GM21619 (cell line): Measurements from ENCODE around the gene TERF2IP.

Experiments
- ATAC-seq: cut with Tn5 transposase; IDR thresholded peaks from one replicate; pipeline ENCODE4 v1.9.1; 2021; ENCODE audit not compliant: unreplicated experiment

The TERF2IP gene, protein sequence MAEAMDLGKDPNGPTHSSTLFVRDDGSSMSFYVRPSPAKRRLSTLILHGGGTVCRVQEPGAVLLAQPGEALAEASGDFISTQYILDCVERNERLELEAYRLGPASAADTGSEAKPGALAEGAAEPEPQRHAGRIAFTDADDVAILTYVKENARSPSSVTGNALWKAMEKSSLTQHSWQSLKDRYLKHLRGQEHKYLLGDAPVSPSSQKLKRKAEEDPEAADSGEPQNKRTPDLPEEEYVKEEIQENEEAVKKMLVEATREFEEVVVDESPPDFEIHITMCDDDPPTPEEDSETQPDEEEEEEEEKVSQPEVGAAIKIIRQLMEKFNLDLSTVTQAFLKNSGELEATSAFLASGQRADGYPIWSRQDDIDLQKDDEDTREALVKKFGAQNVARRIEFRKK

DNA sequence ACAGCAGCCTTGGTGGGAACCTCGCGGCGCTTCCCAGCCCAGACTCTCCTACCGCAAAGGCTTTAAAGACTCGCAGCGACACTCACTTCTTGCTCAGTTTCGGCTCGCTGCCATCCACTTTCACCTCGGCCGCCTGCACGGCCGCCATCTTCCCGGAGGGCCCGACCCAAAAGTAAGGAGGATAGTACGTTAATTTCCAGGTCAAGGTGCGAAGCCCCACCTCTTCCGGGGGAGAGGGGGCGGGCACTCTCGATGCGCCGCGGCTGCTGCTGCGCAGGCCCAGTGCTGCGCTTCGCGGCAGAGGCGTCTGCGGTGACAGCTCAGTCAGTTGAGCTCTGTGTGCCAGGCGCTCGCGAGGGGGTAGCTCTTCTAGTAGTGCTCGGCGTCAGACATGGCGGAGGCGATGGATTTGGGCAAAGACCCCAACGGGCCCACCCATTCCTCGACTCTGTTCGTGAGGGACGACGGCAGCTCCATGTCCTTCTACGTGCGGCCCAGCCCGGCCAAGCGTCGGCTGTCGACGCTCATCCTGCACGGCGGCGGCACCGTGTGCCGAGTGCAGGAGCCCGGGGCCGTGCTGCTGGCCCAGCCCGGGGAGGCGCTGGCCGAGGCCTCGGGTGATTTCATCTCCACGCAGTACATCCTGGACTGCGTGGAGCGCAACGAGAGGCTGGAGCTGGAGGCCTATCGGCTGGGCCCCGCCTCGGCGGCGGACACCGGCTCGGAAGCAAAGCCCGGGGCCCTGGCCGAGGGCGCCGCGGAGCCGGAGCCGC lies at the start of gene TERF2IP, which contains the start of gene KARS1:
Gene TERF2IP (plus strand): TSS at position 282 of the 773 bp plus-strand sequence. CDS start 110 bp downstream, at position 392.
Gene KARS1 (minus strand): TSS at position 174 of the 773 bp plus-strand sequence. CDS start 26 bp downstream, at position 148.
- ATAC-seq, result peak; percentile 82

DNA sequence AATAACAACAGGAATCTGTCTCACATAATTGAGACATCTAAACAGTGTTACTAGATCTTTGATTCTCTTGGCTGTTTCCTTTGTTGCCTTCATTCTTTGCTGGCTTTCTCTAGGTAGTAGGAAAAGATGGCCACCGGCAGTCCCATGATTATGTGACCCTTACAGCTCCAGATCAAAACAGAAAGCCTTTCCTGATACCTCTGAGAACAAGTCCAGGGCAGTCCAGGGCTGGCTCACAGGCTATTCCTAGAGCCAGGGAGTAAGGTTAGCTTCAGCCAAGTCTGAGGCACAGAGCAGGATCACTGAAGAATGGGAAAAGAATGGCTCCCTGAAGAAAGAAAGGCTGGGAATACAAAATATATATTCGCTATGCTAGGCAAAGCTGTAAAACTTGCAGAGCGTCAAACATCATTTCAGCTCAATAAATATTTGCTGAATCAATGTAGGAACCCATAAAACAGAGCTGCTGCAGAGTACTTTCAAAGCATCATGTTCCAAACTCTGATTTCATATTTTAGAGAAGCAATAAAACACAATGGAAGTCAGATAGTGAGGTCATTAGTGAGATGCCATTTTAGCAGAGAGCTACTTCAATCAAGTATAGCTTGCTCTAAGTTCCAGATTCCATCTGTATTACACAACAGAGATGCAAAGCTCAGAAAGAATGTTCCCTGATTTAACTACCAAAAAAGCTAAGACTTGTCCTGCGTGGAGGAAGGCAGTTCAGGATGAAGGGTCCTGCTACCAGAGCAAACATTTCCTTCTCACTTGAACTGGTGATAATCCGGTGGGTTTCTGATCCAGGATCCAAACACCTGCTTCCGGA lies 47.9 kb upstream of the TERF2IP start:
- no peak for ATAC-seq

DNA sequence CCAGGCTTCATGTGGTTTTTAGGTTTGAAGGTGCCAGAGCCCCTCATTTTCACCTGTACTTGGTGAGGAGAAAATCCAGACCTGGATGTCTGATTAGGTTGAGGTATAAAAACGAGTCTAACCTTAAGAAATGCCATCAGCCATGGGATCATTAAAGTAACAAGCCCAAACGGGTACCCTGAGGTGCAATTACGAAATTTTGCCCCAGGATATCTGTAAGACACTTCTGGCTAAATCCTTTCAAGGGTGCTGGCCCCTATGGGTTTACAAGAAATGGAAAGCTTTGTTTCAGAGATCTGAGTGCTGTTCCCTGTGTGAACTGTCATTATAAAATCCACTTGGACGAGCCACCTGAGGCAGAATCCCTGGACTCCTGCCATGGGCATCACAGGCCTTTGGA lies 44.3 kb upstream of the TERF2IP start:
- no peak for ATAC-seq

DNA sequence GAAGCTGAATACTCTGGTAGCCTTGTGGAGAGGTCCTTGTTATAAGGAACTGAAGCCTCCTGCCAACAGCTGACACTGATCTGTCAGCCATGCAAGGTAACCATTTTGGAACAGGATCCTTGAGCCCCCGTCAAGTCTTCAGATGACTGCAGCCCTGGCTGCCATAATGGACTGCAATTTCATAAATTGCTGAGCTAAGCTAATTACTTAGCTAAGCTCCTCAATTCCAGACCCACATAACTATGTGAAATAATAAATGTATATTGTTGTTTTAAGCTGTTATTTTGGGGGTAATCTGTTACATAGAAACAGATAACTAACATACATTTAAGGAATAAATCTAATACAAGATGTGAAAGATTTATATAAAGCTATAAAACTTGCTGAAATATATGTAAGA lies 41.1 kb upstream of the TERF2IP start:
- no peak for ATAC-seq

DNA sequence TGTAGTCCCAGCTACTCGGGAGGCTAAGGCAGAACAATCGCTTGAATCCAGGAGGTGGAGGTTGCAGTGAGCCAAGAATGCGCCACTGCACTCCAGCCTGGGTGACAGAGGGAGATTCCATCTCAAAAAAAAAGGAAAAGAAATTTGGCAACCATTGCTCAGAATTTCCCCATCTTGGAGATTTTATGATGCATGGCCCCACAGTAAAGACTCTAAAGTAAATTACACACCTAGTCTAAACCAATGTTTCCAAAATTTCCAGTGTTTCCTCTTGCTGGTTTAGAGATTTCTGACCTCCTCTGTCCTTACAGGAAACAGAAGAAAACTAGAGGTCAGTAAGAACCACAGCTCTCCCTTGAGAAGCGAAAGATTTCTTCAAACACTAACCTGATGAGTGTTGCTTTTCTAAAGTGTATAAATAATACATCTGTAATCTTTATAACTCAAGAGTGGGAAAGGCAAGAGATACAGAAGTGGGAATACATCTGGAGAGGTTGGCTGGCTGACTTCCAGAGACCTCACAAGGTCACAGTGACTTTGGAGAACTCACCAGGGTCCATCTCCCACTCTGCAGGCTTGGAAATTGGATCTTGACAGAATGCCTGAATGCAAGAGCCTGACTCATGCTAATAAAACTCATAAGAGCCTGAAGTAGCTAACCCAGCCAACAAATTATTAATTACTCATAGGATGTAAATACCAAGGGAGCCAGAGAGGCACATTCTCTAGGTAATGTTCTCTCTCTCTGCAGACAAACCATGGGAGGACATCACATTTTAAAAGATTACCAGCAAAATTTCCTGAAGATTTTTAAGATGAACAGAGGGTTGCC lies 33.3 kb upstream of the TERF2IP start:
- no peak for ATAC-seq

DNA sequence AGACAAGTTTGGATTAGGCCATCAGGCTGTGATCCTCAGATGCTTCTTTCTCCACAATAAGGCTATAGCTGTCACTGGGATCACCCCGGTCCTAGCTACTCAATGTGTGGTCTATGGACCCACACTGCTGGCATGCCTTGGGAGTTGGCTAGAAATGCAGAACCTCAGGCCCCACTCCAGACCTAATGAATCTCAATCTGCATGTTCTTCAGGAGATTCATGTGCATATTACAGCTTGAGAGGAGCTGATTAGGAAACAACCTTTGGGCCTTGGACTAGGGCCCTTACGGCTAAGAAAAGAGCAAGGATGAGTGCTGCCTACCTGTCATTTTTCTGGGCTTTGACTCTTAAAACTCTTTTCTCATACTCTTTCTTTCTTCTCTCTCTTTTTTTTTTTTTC lies 32.0 kb upstream of the TERF2IP start:
- ATAC-seq, result no peak

DNA sequence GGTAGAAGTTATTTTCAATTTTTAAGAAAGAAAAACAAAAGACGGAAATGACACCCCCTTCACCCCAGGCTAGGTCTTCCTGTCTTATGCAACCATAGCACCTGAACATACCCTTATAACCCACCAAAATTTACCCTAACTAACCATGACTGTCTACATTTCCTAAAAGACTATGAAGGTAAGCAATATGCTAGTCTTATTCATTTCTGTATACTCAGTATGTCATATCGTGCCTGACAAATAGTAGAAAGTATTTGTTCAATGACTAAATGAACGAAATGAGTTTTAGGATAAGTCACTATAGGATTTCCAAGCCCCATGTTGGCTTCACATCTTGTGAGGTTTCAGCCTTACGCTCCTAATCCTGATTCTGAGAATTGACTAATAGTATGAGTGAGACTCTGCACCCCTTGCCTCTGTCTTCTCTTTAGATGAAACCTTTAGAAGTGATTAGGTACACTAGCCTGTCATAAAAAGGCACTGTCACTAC lies 31.0 kb upstream of the TERF2IP start:
- peak; percentile 51 for ATAC-seq

DNA sequence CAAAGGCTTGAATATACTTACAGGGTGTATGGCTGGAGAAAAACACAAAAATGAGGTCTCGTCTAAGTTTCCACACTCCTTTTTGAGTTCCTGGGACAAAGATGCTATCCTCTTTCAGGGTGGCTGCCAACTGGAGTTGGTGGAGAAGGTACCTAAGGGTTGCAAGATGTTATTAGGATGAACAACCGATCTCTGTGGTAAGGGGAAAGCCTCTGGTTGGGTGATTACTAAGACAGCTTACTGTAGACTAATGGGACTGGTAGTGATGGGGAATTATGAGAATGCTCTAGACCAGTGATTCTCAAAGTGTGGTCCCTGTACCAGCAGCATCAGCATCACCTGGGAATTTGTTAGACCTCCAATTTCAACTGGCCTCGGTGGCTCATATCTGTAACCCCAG lies 30.5 kb upstream of the TERF2IP start:
- no peak for ATAC-seq

DNA sequence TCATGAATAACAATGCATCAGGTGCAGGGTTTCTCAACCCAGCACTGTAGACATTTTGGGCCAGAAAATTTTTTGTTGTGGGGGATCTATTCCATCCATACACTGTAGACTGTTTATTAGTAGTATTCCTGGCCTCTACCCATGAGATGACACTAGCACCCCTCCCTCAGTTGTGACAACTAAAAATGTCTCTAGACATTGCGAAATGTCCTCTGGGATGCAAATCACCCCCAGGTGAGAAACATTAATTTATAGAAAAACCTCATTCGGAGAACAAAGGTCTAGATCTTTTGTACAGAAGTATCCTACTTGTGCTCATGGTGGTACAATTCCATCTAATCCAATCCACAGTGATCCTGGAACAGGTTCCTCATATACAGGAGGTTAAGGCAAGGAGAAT lies 28.8 kb upstream of the TERF2IP start:
- ATAC-seq, result no peak

DNA sequence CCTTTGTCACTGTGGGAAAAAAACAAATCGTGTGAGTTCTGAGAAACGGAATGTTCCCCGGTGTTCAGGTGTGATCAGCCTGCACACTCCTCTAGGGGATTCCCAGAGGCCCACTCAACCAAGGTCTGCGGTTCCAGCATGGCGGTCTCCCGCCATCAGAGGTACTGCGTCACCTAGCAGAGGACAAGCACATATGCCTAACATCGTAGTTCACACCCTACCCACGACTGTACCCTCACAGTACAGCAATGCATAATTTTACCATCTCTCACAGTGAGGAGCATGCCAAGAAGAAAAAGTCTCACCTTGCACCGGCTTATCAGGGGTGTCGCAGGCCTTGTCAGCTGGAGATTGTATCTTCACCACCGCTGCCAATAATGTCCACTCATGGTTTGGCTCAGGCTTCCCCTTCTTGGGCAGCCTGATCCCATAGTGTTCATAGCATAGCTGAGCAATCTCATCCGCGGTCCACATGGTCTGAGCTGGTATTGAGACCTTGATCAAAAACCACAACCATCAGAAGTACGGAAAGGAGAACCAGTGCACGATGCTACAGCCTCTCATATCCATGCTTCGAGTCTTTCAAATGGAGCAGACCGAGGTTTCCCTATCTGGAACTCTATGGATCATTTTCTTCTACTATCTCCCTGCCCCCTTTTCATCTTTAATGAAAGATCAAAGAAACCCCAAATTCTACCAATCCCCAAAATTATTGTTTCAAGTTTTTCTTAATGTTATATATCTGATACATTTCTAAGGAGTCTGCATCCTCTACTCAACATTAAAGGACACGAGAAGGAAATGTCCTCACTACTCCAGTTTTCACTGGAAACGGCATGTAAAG lies 27.0 kb upstream of the TERF2IP start:
- ATAC-seq, result no peak

DNA sequence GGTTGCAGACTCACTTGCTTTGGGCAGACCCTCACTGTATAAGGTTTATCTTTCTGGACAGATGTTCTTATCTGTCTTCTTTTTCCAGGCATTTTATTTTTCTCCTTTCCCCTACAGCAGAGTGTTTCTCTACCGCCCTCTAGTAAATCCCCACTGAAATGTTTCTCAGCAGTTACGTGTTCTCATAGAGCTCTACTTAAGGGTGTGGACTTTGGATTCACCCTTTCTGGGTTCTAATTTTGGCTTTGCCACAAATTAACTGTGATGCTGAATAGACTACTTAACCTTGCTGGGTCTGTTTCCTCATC lies 26.4 kb upstream of the TERF2IP start:
- no peak for ATAC-seq

DNA sequence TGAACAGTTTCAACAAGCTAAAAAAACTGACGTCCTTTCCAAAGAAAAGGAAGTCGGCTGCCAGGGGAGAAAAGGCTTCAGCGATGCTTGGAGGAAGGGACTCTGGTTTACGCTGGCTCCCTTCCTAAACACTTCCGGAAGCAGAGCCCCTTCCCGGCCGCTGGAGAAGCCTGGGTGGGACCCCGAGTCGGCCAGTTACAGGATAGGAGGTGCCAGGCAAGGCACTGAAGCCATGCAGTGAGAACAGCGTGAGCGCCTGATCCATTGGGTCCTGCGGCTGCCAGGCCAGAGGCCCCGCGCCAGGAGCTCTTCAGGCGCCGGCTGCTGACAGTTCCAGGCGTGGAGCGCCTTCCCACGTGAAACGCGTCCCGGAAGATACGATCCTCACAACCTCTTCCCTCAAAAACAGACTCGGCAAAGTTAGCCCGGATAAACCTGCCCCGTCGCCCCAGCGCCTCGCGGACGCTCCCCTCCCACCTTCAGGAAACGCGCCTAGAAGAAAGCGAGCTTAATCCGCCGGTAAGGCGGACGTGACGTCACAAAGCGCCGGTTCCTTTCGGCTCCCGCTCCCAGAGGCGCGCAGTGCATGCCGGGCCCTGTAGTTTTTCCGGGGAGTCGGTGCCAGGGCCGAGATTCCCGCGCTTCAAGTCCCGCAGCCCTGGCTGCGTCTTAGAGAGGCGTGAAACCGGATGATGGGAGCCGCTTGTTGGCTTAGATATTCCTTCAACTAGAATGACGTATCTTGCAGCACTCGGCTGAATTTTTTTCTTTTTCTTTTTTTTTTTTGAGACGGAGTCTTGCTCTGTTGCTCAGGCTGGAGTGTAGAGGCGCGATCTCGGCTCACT lies 24.6 kb upstream of the TERF2IP start, which contains the start of gene ADAT1:
Gene ADAT1 (minus strand): TSS at position 521 of the 845 bp plus-strand sequence. CDS start 2,482 bp downstream, outside the sequence.
- peak; percentile 97 for ATAC-seq

DNA sequence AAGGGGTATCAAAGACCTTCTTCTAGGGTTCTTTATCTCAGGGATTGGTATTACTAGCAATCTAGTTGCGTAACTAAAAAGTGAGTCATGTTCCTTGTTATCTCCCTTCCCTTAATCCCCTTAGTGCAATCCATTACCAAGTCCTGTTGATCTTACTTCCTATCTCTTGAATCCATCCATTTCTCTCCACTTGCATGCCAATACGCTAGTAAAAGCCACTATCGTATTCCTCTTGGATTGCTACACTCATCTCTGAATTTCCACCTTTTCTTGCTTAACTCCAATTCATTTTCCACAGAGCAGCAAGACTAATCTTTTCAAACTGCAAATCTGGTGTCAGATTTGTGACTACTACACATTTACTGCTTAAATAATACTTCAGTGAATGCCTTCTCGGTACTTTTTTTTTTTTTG lies 22.6 kb upstream of the TERF2IP start:
- no peak for ATAC-seq

DNA sequence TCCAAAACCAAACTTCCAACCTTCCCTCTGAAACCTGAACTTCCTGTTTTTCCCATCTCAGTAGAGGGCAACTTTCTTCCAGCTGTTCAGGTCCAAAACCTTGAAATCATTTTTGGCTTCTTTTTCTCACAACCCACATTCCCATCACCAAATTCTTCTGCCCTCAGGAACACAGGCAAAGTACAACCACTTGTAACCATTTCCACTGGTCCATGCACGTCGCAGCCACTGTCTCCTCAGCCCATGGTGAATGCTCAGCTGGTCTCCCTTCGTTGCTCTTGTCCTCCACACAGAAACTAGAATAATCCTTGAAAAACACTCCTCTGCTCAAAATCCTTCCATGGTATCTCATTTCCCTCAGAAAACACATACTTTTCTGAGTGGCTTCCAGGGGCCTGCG lies 20.8 kb upstream of the TERF2IP start:
- no peak for ATAC-seq

DNA sequence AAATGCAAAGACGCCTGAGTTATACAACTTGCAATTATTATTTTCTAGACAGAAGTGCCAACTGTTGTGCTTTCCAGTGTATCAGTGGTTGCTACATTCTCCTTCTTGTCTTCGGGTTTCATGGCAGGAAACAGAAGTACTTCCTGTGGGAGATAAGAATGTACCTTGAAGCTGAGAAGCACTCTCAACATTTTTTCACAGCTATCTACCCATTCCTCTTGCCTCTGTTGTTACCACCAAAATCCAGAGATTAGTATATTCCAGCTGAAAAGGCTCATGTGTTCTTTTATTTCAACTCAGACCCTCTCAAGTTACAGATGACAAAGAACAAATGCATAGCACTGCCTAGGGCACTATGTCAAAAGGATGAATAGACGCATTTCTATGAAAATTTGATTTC lies 19.7 kb upstream of the TERF2IP start:
- no peak for ATAC-seq

DNA sequence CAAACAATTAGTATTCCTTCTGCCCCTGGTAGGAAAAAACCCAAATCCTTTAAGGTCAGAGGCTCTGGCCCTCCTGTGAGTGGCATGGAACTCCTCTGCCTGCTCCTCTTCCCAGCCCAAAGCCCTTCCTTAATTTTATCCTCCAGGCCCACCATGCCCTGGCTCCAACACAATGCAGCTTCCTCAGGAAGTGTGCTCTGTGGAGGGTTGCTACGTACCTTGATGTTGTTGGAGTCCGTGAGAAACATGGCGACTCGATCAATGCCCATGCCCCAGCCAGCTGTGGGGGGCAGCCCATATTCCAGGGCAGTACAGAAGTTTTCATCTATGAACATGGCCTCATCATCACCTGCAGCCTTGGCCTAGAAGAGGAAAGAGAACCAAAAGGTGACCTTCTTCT lies 19.2 kb upstream of the TERF2IP start:
- ATAC-seq, result no peak

DNA sequence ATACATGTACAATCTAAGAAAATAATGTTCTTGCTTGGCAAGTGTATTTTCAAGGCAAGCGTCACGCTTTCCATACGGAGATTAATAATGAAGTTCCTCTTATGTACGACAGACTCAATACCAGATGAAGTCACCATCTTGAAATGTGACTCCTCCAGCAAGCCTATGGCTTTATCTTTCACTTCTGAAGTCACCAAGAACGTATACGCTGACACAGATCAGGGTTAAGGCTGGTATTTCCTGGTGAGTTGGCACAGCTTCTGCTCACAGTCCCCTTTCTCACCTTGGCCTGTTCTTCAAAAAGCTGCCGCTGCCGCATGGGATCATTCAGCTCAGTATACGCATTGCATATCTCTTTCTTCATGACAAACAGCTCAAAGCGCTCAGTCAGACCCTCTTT lies 18.4 kb upstream of the TERF2IP start:
- no peak for ATAC-seq

DNA sequence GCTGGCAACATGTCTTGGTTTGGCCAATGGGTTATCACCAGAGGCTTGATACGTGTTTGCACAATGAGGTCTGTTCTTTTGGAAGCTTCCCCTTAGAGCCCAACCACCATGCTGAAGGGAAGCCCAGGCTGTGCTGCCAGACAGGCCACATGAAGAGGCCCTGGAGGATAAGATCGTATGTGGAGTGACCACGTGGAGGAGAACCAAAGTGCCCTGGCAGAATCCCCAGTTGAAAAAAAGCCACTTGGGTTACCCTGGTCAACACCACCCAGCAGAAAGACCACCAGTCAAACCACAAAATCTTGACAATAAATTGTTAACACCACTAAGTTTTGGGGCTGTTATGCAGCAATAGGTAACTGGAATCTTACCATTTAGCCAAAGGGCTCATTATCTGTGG lies 17.5 kb upstream of the TERF2IP start:
- no peak for ATAC-seq
